Posterior vena cava (tissue), 2 donors: ENCODE data around the gene MVP. TPM values are rescaled to one million over a fixed set of nuclear protein-coding genes. Genes with fewer than 3 reads are reported as not detected.
"Not testable (repeated sequence)": the region's sequence is repeated elsewhere in the genome, so short reads cannot be mapped to it uniquely, and the experiment has no call there.

Experiments used
- DNase-seq: peaks from one replicate; pipeline ENCODE4 v3.0.0-alpha.2; 2020; ENCODE audit warnings: low spot score
- intact Hi-C, 2 donors: fragments of 100-400 bp; cut with DNase I; formaldehyde crosslinking; loops; one replicate each; pipeline versions ENCODE4 v1.14.1 to v1.14.2; 2022 to 2023
- total RNA-seq, 2 donors: library from RNA; stranded (reverse); fragmentation: NEBNext Ultra II Directional; extraction: Animal tissue kit (Norgen Biotek cat#: 25700); gene quantifications; one replicate each; pipeline ENCODE4 v1.2.1, GENCODE V29; 2021
- donor health status: DM: yes; HTN: yes; CAD: no.
- donor health status: DM: yes; HTN: yes; CAD: no.

The MVP gene
- total RNA-seq, 2 donors from 2014 or later, result 146 to 154 TPM

DNA sequence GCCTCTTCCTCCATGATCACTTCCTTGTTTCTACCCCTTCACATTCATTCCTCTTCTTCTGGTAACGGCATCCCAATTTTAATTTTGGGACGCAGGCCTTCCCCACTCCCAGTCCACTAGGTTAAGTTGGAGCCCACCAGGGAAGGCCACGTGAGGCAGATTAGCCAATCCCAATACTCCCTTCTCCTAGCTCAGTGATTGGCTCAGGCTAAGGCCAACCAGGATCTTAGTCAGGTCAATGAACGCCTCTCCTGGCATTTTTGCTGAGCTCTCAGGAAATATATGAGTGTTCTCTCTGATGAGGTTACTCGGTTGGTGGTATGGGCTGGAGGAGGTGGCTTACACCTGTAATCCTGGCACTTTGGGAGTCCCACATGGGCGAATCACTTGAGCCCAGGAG lies 63.7 kb downstream of the MVP start:
- intact Hi-C loops, result no loop called here
- no peak for DNase-seq

DNA sequence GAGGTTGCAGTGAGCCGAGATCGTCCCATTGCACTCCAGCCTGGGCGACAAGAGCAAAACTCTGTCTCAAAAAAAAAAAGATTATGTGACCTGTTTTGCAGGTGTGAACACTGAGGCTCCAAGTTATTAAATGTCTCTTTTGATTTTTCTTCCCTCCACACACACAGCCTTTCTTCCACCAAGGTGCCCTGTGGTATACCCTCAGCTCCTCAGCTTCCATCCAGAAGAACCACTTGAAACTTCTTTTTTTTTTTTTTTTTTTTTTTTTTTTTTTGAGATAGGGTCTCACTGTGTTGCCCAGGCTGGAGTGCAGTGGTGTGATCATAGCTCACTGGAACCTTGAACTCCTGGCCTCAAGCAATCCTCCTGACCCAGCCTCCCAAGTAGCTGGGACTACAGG lies 69.1 kb downstream of the MVP start:
- DNase-seq, intact Hi-C loops: not testable (repeated sequence)

DNA sequence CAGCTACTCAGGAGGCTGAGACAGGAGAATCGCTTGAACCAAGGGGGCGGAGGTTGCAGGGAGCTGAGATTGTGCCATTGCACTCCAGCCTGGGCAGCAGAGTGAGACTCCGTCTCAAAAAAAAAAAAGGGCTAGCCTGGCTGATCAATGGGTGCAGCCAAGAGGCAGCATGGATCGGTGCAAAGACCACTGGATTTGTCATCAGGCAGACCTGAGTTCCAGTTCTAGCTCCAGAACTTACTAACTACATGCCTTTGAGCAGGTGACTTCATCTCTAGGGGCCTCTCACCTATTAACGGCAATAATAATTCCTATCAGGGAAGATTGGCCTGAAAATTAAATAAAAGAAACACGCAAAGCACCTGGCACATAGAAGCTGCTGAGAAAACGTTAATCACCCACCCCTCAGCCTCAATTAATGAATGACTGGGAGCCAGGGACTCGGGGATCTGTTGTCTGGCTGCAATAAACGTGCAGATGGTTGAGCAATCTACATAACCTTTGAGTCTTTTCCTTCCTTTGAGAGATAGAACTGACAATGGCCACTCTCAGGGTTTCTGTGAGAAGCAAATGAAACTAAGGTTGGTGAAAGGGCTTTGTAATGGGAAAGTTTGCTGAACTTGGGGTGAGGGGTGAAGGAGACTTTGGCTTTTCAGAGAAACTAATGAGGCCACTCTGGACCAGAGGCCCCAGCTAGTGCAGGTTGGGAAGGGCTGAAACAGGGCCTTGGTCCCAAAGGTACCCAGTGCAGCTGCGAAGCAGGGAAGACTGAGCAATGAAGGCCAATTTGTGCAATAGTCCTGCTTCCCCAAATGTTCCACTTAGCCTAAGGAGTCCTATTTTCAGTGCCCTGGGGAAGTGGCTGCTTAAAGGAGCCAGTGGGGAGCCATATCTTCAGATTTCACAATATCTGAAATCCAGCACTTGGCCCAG lies 71.5 kb downstream of the MVP start:
- intact Hi-C loops, result no loop called here
- DNase-seq, result no peak

DNA sequence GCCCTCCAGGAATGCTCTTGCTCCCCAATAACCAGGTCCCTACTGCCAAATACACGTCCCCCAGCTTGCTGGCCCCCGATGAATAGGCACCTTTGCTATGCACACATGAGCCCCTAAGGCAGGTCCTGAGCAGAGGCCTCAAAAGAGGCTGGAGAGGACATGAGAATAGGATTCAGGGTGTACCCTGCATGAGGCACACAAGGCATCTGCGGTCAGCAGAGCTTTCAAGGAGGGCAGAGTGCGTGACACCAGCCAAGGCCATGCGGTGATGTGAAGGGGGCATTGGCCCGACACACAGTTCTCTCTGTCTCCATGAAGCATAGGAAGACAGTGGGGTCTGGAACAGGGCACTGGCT lies 72.2 kb downstream of the MVP start:
- intact Hi-C loops, result no loop called here

DNA sequence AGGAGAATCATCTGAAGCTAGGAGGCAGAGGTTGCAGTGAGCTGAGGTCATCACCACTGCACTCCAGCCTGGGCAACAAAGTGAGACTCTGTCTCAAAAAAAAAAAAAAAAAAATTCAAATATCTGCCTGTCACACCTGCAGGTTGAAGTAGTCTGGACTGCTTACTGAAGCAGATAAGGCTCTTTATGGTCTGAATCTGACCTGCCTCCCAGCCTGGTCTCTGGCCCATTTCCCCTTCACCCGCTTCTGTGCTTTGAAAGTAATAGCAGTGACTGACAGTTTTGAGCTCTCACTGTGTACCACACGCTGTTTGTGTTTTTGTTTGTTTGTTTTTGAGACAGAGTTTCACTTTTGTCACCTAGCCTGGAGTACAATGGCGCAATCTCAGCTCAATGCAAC lies 73.3 kb downstream of the MVP start:
- DNase-seq, result no peak
- intact Hi-C loops, result no loop called here

More for the DNA sequence above, 72.2 kb downstream of the MVP start:
- DNase-seq, result no peak

DNA sequence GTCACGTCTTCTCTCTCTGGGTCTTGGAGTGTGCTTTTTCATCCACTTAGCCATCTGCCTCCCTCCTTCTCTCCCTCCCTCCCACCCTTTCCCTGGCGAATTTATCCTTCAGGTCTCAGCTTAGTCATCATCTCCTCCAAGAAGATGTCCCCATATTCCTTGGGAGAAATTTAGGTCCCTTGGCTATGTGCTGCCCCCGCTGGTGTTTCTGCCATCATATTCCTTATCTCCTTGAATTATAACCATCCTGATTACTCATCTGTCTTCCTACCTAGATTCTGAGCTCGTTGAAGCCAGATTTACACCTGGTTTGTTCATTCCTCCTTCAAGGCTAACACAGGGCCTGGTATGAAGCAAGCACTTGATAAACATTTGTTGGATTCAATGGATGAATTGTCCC lies 74.1 kb downstream of the MVP start:
- no peak for DNase-seq
- intact Hi-C loops, result no loop called here

DNA sequence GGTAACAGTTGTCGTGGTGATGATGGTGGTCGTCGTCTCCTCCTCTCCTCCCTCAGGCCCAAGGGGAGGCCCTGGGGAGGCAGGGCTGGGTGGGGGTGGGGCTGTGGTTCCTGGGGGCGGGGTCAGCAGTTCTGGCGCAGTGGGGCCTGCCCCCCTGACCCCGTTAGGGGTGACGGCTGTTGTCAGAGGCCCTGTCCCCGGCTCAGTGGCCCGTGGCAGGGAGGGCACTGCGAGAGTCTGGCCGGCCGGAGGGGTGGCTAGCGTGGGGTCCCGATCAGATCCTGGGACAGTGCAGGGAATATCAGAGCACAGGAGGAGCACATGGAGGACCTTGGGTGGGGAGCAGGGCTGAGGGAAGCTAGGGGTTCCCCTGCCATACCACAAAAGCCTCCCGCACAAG lies 76.6 kb downstream of the MVP start:
- DNase-seq, result no peak
- intact Hi-C loops, result no loop called here

DNA sequence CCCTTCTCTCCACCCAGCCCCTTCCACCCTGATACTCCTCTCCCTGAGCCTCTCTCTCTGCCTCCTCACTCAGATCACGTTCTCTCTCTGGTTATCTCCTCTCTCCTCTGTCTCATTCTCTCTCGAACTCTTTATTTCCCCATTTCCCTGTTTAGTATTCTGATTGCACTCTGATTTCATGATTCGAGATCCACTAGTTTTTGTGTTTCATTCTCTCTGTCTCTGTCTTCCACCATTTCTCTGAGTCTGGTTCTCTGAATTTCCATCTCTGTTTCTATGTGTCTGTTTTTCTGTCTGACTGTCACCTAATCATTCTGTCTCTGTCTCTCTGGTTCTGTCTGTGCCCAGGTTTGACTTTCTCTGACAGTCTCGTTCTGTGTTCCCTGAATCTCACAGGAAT lies 77.1 kb downstream of the MVP start:
- DNase-seq, result no peak

More for the DNA sequence above, 77.1 kb downstream of the MVP start:
- intact Hi-C loops, result no loop called here

Other genes starting within 250 kb of the MVP start
- gene SPN, start 157.2 kb upstream of the MVP start, total RNA-seq, result 1 to 10 TPM; 2.2 to 3.7 TPM
- 1 to 10 TPM; 1.7 to 7.4 TPM for gene QPRT, start 141.3 kb upstream of the MVP start, total RNA-seq
- gene C16orf54, start 74.5 kb upstream of the MVP start, total RNA-seq, result 1 to 10 TPM; 1.1 to 2.5 TPM
- gene ZG16, start 42.2 kb upstream of the MVP start, total RNA-seq, result not detected
- gene KIF22, start 29.7 kb upstream of the MVP start, total RNA-seq, result 10 to 100 TPM in 1 of 2 donors, 1 to 10 TPM in 1; 5.9 to 10.4 TPM
- 100 to 1,000 TPM; 124 to 148 TPM for gene MAZ, start 13.9 kb upstream of the MVP start, total RNA-seq
- gene PRRT2, start 8.3 kb upstream of the MVP start, total RNA-seq, result 1 to 10 TPM; 5.0 to 5.4 TPM
- 10 to 100 TPM; 10.5 to 12.7 TPM for gene PAGR1, start 4.3 kb upstream of the MVP start, total RNA-seq
- 10 to 100 TPM; 54.6 to 75.6 TPM for gene CDIPT, start 42.8 kb downstream of the MVP start, total RNA-seq
- 1 to 10 TPM in 1 of 2 donors, under 1 TPM in 1; 0.86 to 1.2 TPM for gene SEZ6L2, start 79.1 kb downstream of the MVP start, total RNA-seq
- under 1 TPM; 0.33 to 0.51 TPM for gene ASPHD1, start 80.0 kb downstream of the MVP start, total RNA-seq
- 10 to 100 TPM; 13.1 to 16.1 TPM for gene KCTD13, start 105.8 kb downstream of the MVP start, total RNA-seq
- gene TMEM219, start 141.6 kb downstream of the MVP start, total RNA-seq, result 10 to 100 TPM; 58.4 to 80.9 TPM
- gene TAOK2, start 153.4 kb downstream of the MVP start, total RNA-seq, result 10 to 100 TPM; 35.0 to 35.7 TPM
- gene HIRIP3, start 175.2 kb downstream of the MVP start, total RNA-seq, result 10 to 100 TPM; 12.1 to 14.2 TPM
- gene INO80E, start 175.8 kb downstream of the MVP start, total RNA-seq, result 10 to 100 TPM; 42.2 to 46.0 TPM
- gene DOC2A, start 190.6 kb downstream of the MVP start, total RNA-seq, result under 1 TPM; 0.28 to 0.33 TPM
- gene C16orf92, start 202.7 kb downstream of the MVP start, total RNA-seq, result not detected
- gene TLCD3B, start 210.8 kb downstream of the MVP start, total RNA-seq, result not detected
- 100 to 1,000 TPM; 937 to 987 TPM for gene ALDOA, start 245.3 kb downstream of the MVP start, total RNA-seq